Astrocyte (in vitro differentiated cells and primary cell): Measurements from ENCODE around the gene FAM13A. TPM values are rescaled to one million over a fixed set of nuclear protein-coding genes. Genes with fewer than 3 reads are reported as not detected.

Source experiments
- DNase-seq: peaks from one replicate; pipeline ENCODE4 v3.0.0-alpha.2; 2010; ENCODE audit warnings: low read depth
- FAIRE-seq: peaks from 2 replicates; lab custom pipeline; 2011; peaks lifted over from hg19 to GRCh38; lab: Jason Lieb, UNC
- H2AFZ ChIP-seq: 2 replicates; pipeline ENCODE4 v1.6.0; 2012; ENCODE audit warnings: low read depth, low read length, inconsistent platforms
- H3K27ac ChIP-seq: 2 replicates; pipeline ENCODE4 v1.5.1; 2011; ENCODE audit warnings: low read depth, low read length, inconsistent platforms
- H3K27me3 ChIP-seq: 2 replicates; pipeline ENCODE4 v1.6.0; 2011; ENCODE audit warnings: low read length, inconsistent platforms; ENCODE audit not compliant: insufficient read depth
- H3K36me3 ChIP-seq: 2 replicates; pipeline ENCODE4 v1.5.1; 2011; ENCODE audit warnings: low read length, inconsistent platforms; ENCODE audit not compliant: insufficient read depth
- H3K4me1 ChIP-seq: 2 replicates; pipeline ENCODE4 v1.5.1; 2011; ENCODE audit warnings: low read length, inconsistent platforms; ENCODE audit not compliant: insufficient read depth
- H3K4me2 ChIP-seq: 2 replicates; pipeline ENCODE4 v1.6.0; 2012; ENCODE audit warnings: low read length, inconsistent platforms
- H3K4me3 ChIP-seq: 2 replicates; pipeline ENCODE4 v1.5.1; 2011; ENCODE audit warnings: low read depth, mild to moderate bottlenecking, low read length, inconsistent platforms; ENCODE audit not compliant: insufficient read depth
- H3K79me2 ChIP-seq: 2 replicates; pipeline ENCODE4 v1.6.0; 2012; ENCODE audit warnings: mild to moderate bottlenecking, low read length, inconsistent platforms; ENCODE audit not compliant: insufficient read depth
- H3K9ac ChIP-seq: 2 replicates; pipeline ENCODE4 v1.6.0; 2012; ENCODE audit warnings: mild to moderate bottlenecking, low read length, inconsistent platforms
- H3K9me3 ChIP-seq: 2 replicates; pipeline ENCODE4 v1.5.1; 2012; ENCODE audit warnings: low read depth, mild to moderate bottlenecking, low read length, inconsistent platforms; ENCODE audit not compliant: insufficient read depth
- H4K20me1 ChIP-seq: 2 replicates; pipeline ENCODE4 v1.6.0; 2012; ENCODE audit warnings: low read length, inconsistent platforms; ENCODE audit not compliant: insufficient read depth
- H3K27ac Mint-ChIP-seq: one replicate; pipeline ENCODE4 v1.8.0; 2021; ENCODE audit warnings: mild to moderate bottlenecking, mixed read lengths; ENCODE audit not compliant: unreplicated experiment
- H3K27me3 Mint-ChIP-seq: one replicate; pipeline ENCODE4 v1.8.0; 2021; ENCODE audit warnings: low read depth, mixed read lengths; ENCODE audit not compliant: unreplicated experiment
- H3K36me3 Mint-ChIP-seq: one replicate; pipeline ENCODE4 v1.8.0; 2021; ENCODE audit warnings: low read depth, mixed read lengths; ENCODE audit not compliant: unreplicated experiment
- H3K4me1 Mint-ChIP-seq: one replicate; pipeline ENCODE4 v1.8.0; 2021; ENCODE audit warnings: low read depth, mixed read lengths; ENCODE audit not compliant: unreplicated experiment
- H3K4me3 Mint-ChIP-seq: one replicate; pipeline ENCODE4 v1.8.0; 2021; ENCODE audit warnings: mild to moderate bottlenecking, moderate library complexity, mixed read lengths; ENCODE audit not compliant: unreplicated experiment
- H3K9me3 Mint-ChIP-seq: one replicate; pipeline ENCODE4 v1.8.0; 2021; ENCODE audit warnings: mild to moderate bottlenecking, mixed read lengths; ENCODE audit not compliant: unreplicated experiment
- CTCF ChIP-seq: IDR thresholded peaks from 2 replicates; pipeline ENCODE4 v1.5.1; 2011; ENCODE audit warnings: low read depth, mild to moderate bottlenecking, inconsistent platforms, low read length, moderate library complexity; ENCODE audit not compliant: insufficient read depth
- EZH2 ChIP-seq: IDR thresholded peaks from 2 replicates; pipeline ENCODE4 v1.6.1; 2012; ENCODE audit warnings: mild to moderate bottlenecking, low read length, inconsistent platforms; ENCODE audit not compliant: insufficient read depth
- total RNA-seq: library from RNA; stranded (reverse); gene quantifications from 2 replicates; pipeline ENCODE4 v1.2.1, GENCODE V29; 2021

Gene FAM13A
- total RNA-seq, 1 donor from 2014 or later, result 12.0 TPM

DNA sequence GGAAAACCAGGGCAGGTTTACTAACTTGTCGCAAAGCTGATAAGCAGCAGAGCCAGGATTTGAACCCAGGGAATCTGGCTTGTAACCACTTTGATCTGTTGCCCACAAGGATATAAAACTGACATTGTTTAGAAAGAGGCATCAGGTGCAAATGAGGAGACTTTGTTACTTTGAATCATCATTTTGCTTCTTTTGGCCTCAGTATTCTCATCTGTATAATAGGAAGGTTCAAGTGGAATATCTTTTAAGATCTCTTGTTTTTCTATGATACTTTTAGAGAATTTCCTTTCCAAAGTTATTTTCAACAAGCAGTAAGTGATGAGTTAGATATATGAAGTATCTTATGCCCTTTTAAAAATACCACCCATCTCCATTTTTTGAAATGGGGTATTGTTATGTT, 301.5 kb downstream of the FAM13A start:
- Mint-ChIP-seq H3K4me3 (no peak overlapping the region), H3K27me3 (no peaks in the 10 kb centered on the region), H3K4me1 (peaks cover 16% of the 10 kb centered on the region), H3K36me3 (peaks cover 2% of the 10 kb centered on the region), H3K27ac (no peak overlapping the region), H3K9me3 (no peaks in the 10 kb centered on the region)
- Histone ChIP-seq H3K4me1 (peaks cover 16% of the 10 kb centered on the region), H3K4me3 (no peak overlapping the region), H3K36me3 (no peaks in the 10 kb centered on the region), H3K79me2 (no peaks in the 10 kb centered on the region), H3K4me2 (no peak overlapping the region), H2AFZ (no peak overlapping the region), H3K9ac (no peak overlapping the region), H3K27ac (no peak overlapping the region), H3K27me3 (no peaks in the 10 kb centered on the region), H3K9me3 (no peaks in the 10 kb centered on the region), H4K20me1 (peaks cover 3% of the 10 kb centered on the region)
- no peak for TF ChIP-seq EZH2
- no peak for TF ChIP-seq CTCF
- no peak for FAIRE-seq
- no peak for DNase-seq

- H3K9ac ChIP-seq, result no peak overlapping the region
- H2AFZ ChIP-seq, result no peak overlapping the region
- Mint-ChIP-seq H3K4me1 (peaks cover 16% of the 10 kb centered on the region), H3K36me3 (peaks cover 7% of the 10 kb centered on the region), H3K9me3 (no peaks in the 10 kb centered on the region), H3K4me3 (no peak overlapping the region), H3K27ac (no peak overlapping the region), H3K27me3 (no peaks in the 10 kb centered on the region)
- peaks cover 3% of the 10 kb centered on the region for H4K20me1 ChIP-seq
- no peak overlapping the region for H3K4me2 ChIP-seq
- FAIRE-seq (no peak), DNase-seq (no peak)
- no peaks in the 10 kb centered on the region for H3K36me3 ChIP-seq
- H3K9me3 ChIP-seq, result no peaks in the 10 kb centered on the region
- H3K4me3 ChIP-seq, result no peak overlapping the region
- TF ChIP-seq CTCF (no peak), EZH2 (no peak)
- no peaks in the 10 kb centered on the region for H3K27me3 ChIP-seq
- H3K27ac ChIP-seq, result no peak overlapping the region
- H3K79me2 ChIP-seq, result no peaks in the 10 kb centered on the region
- peaks cover 16% of the 10 kb centered on the region for H3K4me1 ChIP-seq
Observed at GRCh38 chr4:88754796-88755195, 302.2 kb downstream of the FAM13A start.

DNA sequence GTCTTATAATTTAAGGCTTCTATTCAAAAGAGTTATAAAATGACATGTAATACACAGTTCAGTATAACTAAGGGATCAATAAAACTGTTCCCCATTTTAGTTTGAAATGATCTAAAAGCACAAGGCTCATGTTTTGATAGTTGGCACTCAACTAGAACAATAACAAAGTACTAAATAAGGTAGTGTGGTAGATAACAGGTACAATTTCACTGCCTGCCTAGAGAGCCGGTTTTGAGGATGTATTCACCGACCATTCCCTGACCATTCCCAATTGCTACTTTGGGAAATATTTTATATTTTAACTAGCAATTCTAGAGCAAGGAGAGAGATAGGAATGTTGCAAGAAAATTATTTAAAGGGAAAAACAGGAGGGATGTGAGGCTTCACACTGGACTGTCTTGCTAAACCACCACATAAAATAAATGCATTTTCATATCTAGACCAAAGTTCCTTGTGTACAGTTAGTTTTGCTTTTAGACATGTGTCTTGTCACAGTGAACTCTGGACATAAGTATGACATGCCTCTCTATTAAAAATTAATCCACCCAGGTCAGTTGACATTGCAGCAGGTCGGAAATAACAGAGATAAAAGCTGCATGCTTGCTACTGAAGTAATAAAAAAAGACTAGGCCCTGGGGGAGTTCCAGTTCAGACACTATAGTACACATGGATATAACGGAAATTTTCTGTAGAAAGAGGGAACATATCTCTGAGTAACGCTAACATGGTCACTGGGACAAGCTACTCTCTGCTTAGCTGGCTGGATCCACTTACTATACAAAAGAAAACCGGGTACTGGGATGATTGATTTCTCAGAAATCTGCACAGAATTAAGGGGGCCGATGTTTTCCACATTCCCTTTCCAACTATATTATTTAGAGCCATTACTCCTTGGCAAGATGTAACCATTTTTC, 303.1 kb downstream of the FAM13A start:
- H3K27ac ChIP-seq, result no peak overlapping the region
- no peak for FAIRE-seq
- H3K4me1 ChIP-seq, result peaks cover 14% of the 10 kb centered on the region
- peaks cover 4% of the 10 kb centered on the region for H3K36me3 ChIP-seq
- Mint-ChIP-seq H3K4me1 (peaks cover 9% of the 10 kb centered on the region), H3K4me3 (no peak overlapping the region), H3K27ac (no peak overlapping the region), H3K36me3 (peaks cover 16% of the 10 kb centered on the region), H3K27me3 (no peaks in the 10 kb centered on the region), H3K9me3 (no peaks in the 10 kb centered on the region)
- DNase-seq, result no peak
- no peak for TF ChIP-seq CTCF
- TF ChIP-seq EZH2, result no peak
- no peaks in the 10 kb centered on the region for H3K27me3 ChIP-seq
- H3K4me2 ChIP-seq, result no peak overlapping the region
- H3K4me3 ChIP-seq, result no peak overlapping the region
- no peaks in the 10 kb centered on the region for H3K9me3 ChIP-seq
- peaks cover 2% of the 10 kb centered on the region for H4K20me1 ChIP-seq
- H3K79me2 ChIP-seq, result no peaks in the 10 kb centered on the region
- H2AFZ ChIP-seq, result no peak overlapping the region
- H3K9ac ChIP-seq, result no peak overlapping the region
